Measurements from ENCODE around the gene BAAT.
A peak's percentile ranks its signal among the peaks of the same experiment; 100 is the strongest.

The BAAT gene

GRCh38 chr9:101398068-101398929 is 13.5 kb upstream of the BAAT start, which contains the start of the genes MRPL50 and ZNF189:
Gene MRPL50 (minus strand): TSS chr9:101398618. CDS start chr9:101398592, 26 bp downstream.
Gene ZNF189 (plus strand): TSS chr9:101398851. CDS start chr9:101399157, 306 bp downstream.
- peak; percentile 99 for DNase-seq

GRCh38 chr9:101397746-101398067 is 12.9 kb upstream of the BAAT start:
- DNase-seq: peak; percentile 4 to 22

GRCh38 chr9:101394687-101395086 is 9.9 kb upstream of the BAAT start:
- DNase-seq: no peak

- no peak for DNase-seq
Observed at GRCh38 chr9:101393135-101393534, 8.3 kb upstream of the BAAT start.

- DNase-seq: no peak
Observed at GRCh38 chr9:101388507-101388993, 3.7 kb upstream of the BAAT start.

- peak; percentile 13 to 14 for DNase-seq
Observed at GRCh38 chr9:101387871-101388506, 3.2 kb upstream of the BAAT start.

- DNase-seq: no peak
Observed at GRCh38 chr9:101383361-101383760, 1.4 kb downstream of the BAAT start.

GRCh38 chr9:101381833-101382342 is 2.9 kb downstream of the BAAT start:
- no peak for DNase-seq

GRCh38 chr9:101381118-101381517 is 3.7 kb downstream of the BAAT start:
- no peak for DNase-seq

- no peak for DNase-seq
Observed at GRCh38 chr9:101380295-101380694, 4.5 kb downstream of the BAAT start.

GRCh38 chr9:101376111-101376848 is 8.5 kb downstream of the BAAT start:
- no peak for DNase-seq

- no peak for DNase-seq
Observed at GRCh38 chr9:101375546-101375945, 9.3 kb downstream of the BAAT start.

GRCh38 chr9:101372327-101373118 is 12.3 kb downstream of the BAAT start:
- DNase-seq: no peak

- no peak for DNase-seq
Observed at GRCh38 chr9:101371813-101372212, 13.0 kb downstream of the BAAT start.

- DNase-seq: no peak
Observed at GRCh38 chr9:101369884-101370531, 14.8 kb downstream of the BAAT start.

- DNase-seq: no peak
Observed at GRCh38 chr9:101369286-101369685, 15.5 kb downstream of the BAAT start.

GRCh38 chr9:101367323-101367722 is 17.5 kb downstream of the BAAT start:
- no peak for DNase-seq

GRCh38 chr9:101366038-101366756 is 18.6 kb downstream of the BAAT start:
- DNase-seq: no peak

GRCh38 chr9:101365181-101365580 is 19.6 kb downstream of the BAAT start:
- no peak for DNase-seq

- DNase-seq: no peak
Observed at GRCh38 chr9:101362450-101362849, 22.4 kb downstream of the BAAT start.

- no peak for DNase-seq
Observed at GRCh38 chr9:101360647-101361046, 24.2 kb downstream of the BAAT start.
